Neuronal stem cell (in vitro differentiated cells): ENCODE measurements around the gene CLCN6.

ENCODE experiments used
- DNase-seq: peaks from one replicate; pipeline ENCODE4 v3.0.0-alpha.2; 2013; ENCODE audit warnings: low spot score
- H2AFZ ChIP-seq: one replicate; pipeline ENCODE4 v1.6.1; 2013; ENCODE audit warnings: mild to moderate bottlenecking, low read length, inconsistent platforms
- H2AK5ac ChIP-seq: 2 replicates; pipeline ENCODE4 v1.6.1; 2013; ENCODE audit warnings: low read depth, mild to moderate bottlenecking, inconsistent platforms, low read length, moderate library complexity, mixed read lengths
- H2BK120ac ChIP-seq: 2 replicates; pipeline ENCODE4 v1.6.1; 2013; ENCODE audit warnings: low read depth, mild to moderate bottlenecking, inconsistent platforms, low read length, moderate library complexity, mixed read lengths
- H2BK12ac ChIP-seq: one replicate; pipeline ENCODE4 v1.6.1; 2013; ENCODE audit warnings: low read length, inconsistent platforms
- H2BK15ac ChIP-seq: 2 replicates; pipeline ENCODE4 v1.6.1; 2013; ENCODE audit warnings: mild to moderate bottlenecking, low read length, inconsistent platforms, mixed read lengths
- H2BK5ac ChIP-seq: one replicate; pipeline ENCODE4 v1.6.1; 2013; ENCODE audit warnings: inconsistent platforms, mild to moderate bottlenecking, low read length, moderate library complexity
- H3K14ac ChIP-seq: one replicate; pipeline ENCODE4 v1.6.1; 2013; ENCODE audit warnings: low read length, inconsistent platforms
- H3K18ac ChIP-seq: 2 replicates; pipeline ENCODE4 v1.6.1; 2013; ENCODE audit warnings: low read length, inconsistent platforms
- H3K23ac ChIP-seq: 2 replicates; pipeline ENCODE4 v1.6.1; 2013; ENCODE audit warnings: low read depth, mild to moderate bottlenecking, mixed read lengths, low read length, inconsistent platforms; ENCODE audit not compliant: poor library complexity
- H3K27ac ChIP-seq: replicated peaks from 3 replicates; pipeline ENCODE4 v1.5.1; 2013; ENCODE audit warnings: low read length, inconsistent platforms
- H3K27me3 ChIP-seq, 3 experiments: 2 replicates each; pipeline ENCODE4 v1.6.1; 2013; ENCODE audit warnings: low read length in 3 of 3, mild to moderate bottlenecking in 2 of 3, inconsistent platforms in 1 of 3, low read depth in 1 of 3, mixed read lengths in 1 of 3, moderate library complexity in 1 of 3; ENCODE audit not compliant: control insufficient read depth in 3 of 3, insufficient read depth in 3 of 3
- H3K36me3 ChIP-seq, 2 donors: replicated peaks in 1 of 2; 2 replicates each; pipeline ENCODE4 v1.6.1; 2013; ENCODE audit warnings: low read length in 2 of 2; ENCODE audit not compliant: control insufficient read depth in 2 of 2, insufficient read depth in 2 of 2
- H3K4ac ChIP-seq: 2 replicates; pipeline ENCODE4 v1.6.1; 2013; ENCODE audit warnings: inconsistent platforms, mild to moderate bottlenecking, low read length, moderate library complexity
- H3K4me1 ChIP-seq, 2 donors: 1 replicate in 1 of 2; 2 replicates in 1 of 2; pipeline ENCODE4 v1.6.1; 2013; ENCODE audit warnings: low read length in 2 of 2, low read depth in 1 of 2; ENCODE audit not compliant: control insufficient read depth in 2 of 2, insufficient read depth in 1 of 2
- H3K4me2 ChIP-seq: one replicate; pipeline ENCODE4 v1.6.1; 2013; ENCODE audit warnings: mild to moderate bottlenecking, low read length, inconsistent platforms; ENCODE audit not compliant: insufficient read depth, poor library complexity, severe bottlenecking
- H3K4me3 ChIP-seq, 2 donors: 2 replicates each; pipeline ENCODE4 v1.5.1; 2013; ENCODE audit warnings: low read length in 2 of 2, mild to moderate bottlenecking in 2 of 2, inconsistent platforms in 1 of 2, moderate library complexity in 1 of 2
- H3K79me1 ChIP-seq: one replicate; pipeline ENCODE4 v1.6.1; 2013; ENCODE audit warnings: low read depth, mild to moderate bottlenecking, inconsistent platforms, low read length, moderate library complexity
- H3K9ac ChIP-seq: one replicate; pipeline ENCODE4 v1.6.1; 2013; ENCODE audit warnings: mild to moderate bottlenecking, low read depth, low read length, inconsistent platforms; ENCODE audit not compliant: poor library complexity
- H3K9me3 ChIP-seq, 2 donors: replicated peaks in 1 of 2; 2 replicates each; pipeline versions ENCODE3 to v1.6.1; 2013; ENCODE audit warnings: low read length in 2 of 2, mild to moderate bottlenecking in 2 of 2, inconsistent platforms in 1 of 2, low read depth in 1 of 2, mixed read lengths in 1 of 2, moderate library complexity in 1 of 2; ENCODE audit not compliant: control insufficient read depth in 2 of 2, insufficient read depth in 1 of 2
- H4K8ac ChIP-seq: one replicate; pipeline ENCODE4 v1.6.1; 2013; ENCODE audit warnings: low read depth, mild to moderate bottlenecking, inconsistent platforms, low read length, moderate library complexity
- H4K91ac ChIP-seq: one replicate; pipeline ENCODE4 v1.6.1; 2013; ENCODE audit warnings: low read length, low read depth, mild to moderate bottlenecking, inconsistent platforms; ENCODE audit not compliant: poor library complexity
- WGBS, 2 donors: extraction: QIAGEN DNeasy Blood & Tissue Kit; methylation state at CpG; one replicate each; pipeline ENCODE4 v1.1.7; 2013; ENCODE audit warnings: missing lambda C conversion rate in 2 of 2, mixed read lengths in 1 of 2; ENCODE audit not compliant: insufficient read length in 2 of 2, insufficient replicate concordance in 1 of 2; ENCODE audit errors: extremely low coverage in 2 of 2; 5-methylcytosine and 5-hydroxymethylcytosine counted together

Gene CLCN6

DNA sequence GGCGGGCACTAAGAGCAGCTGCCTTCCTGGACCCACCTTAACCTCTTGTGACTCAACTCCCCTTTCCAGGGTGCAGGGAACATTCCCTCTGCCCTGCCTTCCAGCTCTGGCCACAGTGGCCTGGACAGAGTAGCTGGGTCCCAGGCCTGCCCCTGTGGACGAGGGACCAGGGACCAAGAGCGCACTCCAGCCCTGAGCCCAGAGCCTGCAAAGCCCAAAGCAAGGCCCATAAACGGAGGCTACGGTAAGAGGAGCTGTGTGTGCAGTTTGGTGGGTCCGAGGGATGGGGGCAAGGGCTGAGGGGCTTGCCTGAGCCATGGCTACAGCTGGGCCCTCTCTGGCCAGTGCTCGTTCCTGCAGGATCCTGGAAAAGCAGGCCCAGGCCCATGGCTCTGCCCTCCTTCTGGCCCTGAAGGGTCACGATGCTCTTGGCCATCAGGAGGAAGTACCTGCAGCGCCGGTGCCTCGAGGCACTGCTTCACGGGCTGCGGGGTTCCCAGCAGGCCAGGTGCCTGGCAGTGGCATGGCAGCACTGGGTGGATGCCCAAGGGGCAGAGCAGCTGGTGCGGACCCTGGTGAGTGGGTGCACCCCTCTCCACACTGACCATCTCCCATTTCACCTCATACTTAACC, 18.1 kb upstream of the CLCN6 start:
- Histone ChIP-seq H3K79me1 (peaks cover 2% of the 10 kb centered on the region), H4K91ac (peak overlapping the region; percentile 97), H2AK5ac (peak overlapping the region; percentile 91), H4K8ac (peak overlapping the region; percentile 43), H2BK12ac (peak overlapping the region; percentile 99), H3K9ac (peak overlapping the region; percentile 56), H3K36me3 (peaks cover 5 to 24% of the 10 kb centered on the region in 2 donors), H3K4me3 (no peak overlapping the region), H2AFZ (no peak overlapping the region), H3K9me3 (peaks cover 0 to 2% of the 10 kb centered on the region in 2 donors), H3K18ac (peak overlapping the region; percentile 94), H3K14ac (peak overlapping the region; percentile 28), H3K23ac (peak overlapping the region; percentile 0), H3K27ac (peak overlapping the region; percentile 89), H2BK15ac (peak overlapping the region; percentile 88), H2BK120ac (peak overlapping the region; percentile 88), H3K4me1 (peaks cover 29 to 35% of the 10 kb centered on the region in 2 donors), H3K4ac (peak overlapping the region; percentile 93), H3K4me2 (no peak overlapping the region), H2BK5ac (peak overlapping the region; percentile 69), H3K27me3 (no peaks in the 10 kb centered on the region)
- no peak for DNase-seq
- WGBS, 2 donors: no CpG with 5 or more reads among the region's 14 CpGs

DNA sequence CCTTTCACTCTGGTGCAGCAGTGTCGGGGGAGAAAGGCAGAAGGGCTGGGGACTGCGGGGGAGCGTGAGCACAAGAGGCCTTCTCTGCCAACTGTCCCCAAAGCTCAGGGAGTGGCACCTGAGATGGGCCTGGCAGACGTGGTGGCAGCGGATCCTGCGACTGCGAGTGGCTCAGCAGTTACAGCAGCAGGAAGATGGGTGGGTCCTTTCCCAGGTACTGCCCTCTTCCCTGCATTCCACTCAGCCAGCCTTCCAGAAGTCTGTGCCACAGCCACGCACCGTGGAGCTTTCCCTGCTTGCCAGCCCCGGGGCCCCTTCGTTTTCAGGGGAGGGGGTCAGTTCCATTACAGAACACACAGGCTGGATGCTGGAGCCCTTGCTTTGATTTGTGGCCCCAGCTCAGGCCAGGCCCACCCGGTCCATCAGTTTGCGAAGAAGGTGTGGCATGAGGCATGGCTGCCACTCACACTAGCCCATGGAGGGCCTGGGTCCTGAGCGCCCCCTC, 17.4 kb upstream of the CLCN6 start:
- Histone ChIP-seq H3K4me2 (no peak overlapping the region), H3K4me1 (peaks cover 29 to 35% of the 10 kb centered on the region in 2 donors), H2AK5ac (peak overlapping the region; percentile 91), H3K27me3 (no peaks in the 10 kb centered on the region), H2BK5ac (peak overlapping the region; percentile 69), H3K9ac (peak overlapping the region; percentile 46), H2BK15ac (peak overlapping the region; percentile 88), H2BK120ac (no peak overlapping the region), H4K8ac (no peak overlapping the region), H3K27ac (no peak overlapping the region), H3K79me1 (peaks cover 2% of the 10 kb centered on the region), H3K4me3 (no peak overlapping the region), H4K91ac (no peak overlapping the region), H3K14ac (peak overlapping the region; percentile 65), H3K9me3 (peaks cover 0 to 2% of the 10 kb centered on the region in 2 donors), H3K18ac (peak overlapping the region; percentile 82), H2AFZ (no peak overlapping the region), H2BK12ac (peak overlapping the region; percentile 99), H3K4ac (peak overlapping the region; percentile 13), H3K36me3 (peaks cover 5 to 24% of the 10 kb centered on the region in 2 donors), H3K23ac (no peak overlapping the region)
- DNase-seq: no peak
- WGBS, 2 donors: no CpG with 5 or more reads among the region's 14 CpGs

DNA sequence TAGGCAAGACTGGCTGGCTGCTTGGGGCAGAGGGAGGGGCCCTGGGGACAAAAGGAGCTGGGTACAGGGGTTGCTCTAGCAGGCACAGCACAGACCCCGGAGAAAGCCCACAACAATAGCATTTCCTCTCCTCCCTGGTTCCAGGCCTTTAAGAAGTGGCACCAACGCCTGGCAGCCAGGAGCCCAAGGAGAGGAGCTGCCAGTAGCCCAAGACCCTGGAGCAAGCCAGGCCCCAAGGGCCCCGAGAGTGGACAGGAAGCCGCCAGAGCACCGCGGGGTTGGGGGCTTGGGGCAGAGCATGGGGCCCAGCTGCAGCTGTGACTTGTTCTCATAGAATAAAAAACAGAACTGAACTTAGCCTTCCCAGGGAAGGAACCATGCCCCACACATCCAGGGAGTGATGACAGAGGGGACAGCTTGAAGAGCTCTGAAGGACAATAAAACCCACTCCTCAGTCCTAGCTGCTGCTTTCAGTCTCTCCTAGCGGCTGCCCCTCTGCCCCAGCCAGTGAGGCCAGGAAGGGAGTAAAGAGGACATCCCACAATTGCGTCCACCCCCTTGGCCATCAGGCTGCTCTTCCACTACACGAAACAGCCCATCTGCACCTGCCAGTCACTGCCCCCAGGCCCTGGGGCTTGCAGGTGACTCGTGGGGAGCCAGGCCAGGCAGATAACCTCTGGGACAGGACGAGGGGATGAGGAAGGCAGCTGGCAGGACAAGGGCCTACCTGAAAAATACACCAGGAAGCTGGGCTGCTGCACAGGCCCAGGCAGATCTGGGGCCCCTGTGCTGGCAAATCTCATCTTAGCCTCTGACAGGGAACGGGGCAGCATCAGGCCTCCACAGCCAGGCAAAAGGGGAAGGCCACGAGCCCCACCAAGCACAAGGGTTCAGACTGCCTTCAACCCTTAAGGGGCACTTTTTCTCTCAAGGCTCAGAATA, 16.6 kb upstream of the CLCN6 start:
- Histone ChIP-seq H2BK15ac (peak overlapping the region; percentile 88), H3K9me3 (peaks cover 0 to 2% of the 10 kb centered on the region in 2 donors), H3K23ac (no peak overlapping the region), H3K14ac (no peak overlapping the region), H4K91ac (no peak overlapping the region), H2AK5ac (peak overlapping the region; percentile 91), H3K18ac (peak overlapping the region; percentile 27), H3K4ac (peak overlapping the region; percentile 68), H3K36me3 (peaks cover 5 to 32% of the 10 kb centered on the region in 2 donors), H4K8ac (no peak overlapping the region), H3K4me1 (peaks cover 29 to 35% of the 10 kb centered on the region in 2 donors), H3K27me3 (no peaks in the 10 kb centered on the region), H3K4me2 (no peak overlapping the region), H3K27ac (peak overlapping the region; percentile 40), H2AFZ (peak overlapping the region; percentile 44), H2BK120ac (no peak overlapping the region), H2BK5ac (peak overlapping the region; percentile 87), H3K9ac (no peak overlapping the region), H2BK12ac (no peak overlapping the region), H3K79me1 (peaks cover 2% of the 10 kb centered on the region), H3K4me3 (no peak overlapping the region)
- WGBS, 2 donors: no CpG with 5 or more reads among the region's 13 CpGs
- DNase-seq: no peak
